NCI-H524 treated with DMSO at 0.1 percent for 48 hours (cell line): ENCODE measurements around the gene CDH24.

Experiments used
- DNase-seq: peaks from one replicate; lab custom pipeline; 2025; lab: John Stamatoyannopoulos, UW

CDH24 gene

DNA sequence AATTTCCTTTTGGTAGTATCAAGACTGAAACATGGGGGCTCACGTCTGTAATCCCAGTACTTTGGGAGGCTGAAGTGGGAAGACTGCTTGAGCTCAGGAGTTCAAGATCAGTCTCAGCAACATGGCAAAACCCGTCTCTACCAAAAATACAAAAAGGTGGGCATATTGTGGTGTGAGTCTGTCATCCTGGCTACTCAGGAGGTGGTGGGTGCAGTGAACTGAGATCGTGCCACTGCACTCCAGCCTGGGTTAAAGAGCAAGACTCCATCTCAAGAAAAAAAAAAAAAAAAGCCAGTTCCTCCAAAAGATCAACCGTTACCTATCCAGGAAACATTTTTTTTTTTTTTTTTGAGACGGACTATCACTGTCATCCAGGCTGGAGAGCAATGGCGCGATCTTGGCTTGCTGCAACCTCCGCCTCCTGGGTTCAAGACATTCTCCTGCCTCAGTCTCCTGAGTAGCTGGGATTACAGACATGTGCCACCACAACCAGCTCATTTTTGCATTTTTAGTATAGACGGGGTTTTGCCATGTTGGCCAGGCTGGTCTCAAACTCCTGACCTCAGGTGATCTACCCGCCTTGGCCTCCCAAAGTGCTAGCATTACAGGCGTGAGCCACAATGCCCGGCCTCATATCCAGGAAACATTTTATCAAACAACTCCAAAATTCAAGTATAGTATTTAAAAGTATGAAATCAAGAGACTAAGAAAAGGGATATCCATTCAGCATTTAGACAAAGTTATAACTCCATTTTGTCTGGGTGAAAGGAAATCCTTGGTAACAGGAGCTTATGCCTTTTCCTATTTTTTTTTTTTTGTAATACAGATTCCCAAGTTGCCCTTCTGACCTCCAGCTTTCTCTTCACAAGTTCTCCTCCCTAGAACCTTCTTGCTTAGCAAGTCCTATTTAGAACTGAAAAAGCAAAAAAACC lies 34.2 kb upstream of the CDH24 start:
- no peak for DNase-seq

DNA sequence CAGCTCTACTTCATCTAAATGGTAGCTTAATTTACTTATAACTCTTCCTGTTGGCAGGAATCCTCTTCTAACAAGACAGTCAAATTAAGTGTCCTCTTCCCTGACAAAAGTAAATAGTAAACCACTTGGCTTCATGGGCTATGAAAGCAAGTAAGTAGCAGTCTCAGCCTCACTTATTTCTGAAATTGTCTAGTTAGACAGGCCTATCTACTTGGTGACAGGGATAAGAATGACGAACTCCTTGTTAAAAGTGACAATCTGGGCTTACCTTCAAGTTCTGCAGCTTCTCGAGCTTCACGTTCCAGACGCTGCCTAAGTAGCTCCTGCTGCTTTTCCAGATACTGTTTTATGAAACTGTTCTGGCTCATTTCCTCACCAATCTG lies 32.9 kb upstream of the CDH24 start:
- DNase-seq = no peak

DNA sequence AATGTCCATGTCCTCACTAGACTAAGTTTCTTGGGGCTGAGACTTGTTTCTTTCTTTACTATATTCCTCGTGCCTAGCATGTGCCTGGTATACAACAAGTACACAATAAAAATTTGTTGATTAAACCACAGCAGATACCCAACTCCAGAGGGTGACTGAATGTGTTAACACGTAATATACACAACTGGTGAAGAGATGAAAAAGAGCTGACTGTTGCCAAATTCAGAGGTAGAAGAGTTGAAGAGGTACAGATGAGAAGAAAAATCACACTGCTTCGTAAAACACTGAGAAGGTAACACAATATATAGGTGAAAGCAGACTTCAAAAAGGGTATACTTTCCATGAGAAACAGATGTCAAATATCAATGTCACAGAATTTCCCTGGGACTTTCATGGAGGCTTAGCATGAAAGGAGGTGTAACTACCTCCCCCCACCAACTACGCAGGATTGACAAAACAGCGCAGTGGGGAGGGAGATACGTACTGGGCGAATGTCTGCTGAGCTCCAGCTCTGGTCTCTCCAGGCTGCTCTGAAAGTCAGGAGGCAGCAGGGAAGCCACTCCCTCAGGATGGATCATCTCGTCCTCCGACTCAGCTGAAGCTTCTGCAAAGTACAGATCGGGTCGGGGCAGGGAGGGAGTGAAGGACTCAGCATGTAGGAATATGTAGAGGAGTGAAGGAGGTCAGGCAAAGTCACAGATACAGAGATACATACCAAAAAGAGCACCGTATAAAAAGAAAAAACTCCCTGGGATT lies 32.4 kb upstream of the CDH24 start:
- no peak for DNase-seq

DNA sequence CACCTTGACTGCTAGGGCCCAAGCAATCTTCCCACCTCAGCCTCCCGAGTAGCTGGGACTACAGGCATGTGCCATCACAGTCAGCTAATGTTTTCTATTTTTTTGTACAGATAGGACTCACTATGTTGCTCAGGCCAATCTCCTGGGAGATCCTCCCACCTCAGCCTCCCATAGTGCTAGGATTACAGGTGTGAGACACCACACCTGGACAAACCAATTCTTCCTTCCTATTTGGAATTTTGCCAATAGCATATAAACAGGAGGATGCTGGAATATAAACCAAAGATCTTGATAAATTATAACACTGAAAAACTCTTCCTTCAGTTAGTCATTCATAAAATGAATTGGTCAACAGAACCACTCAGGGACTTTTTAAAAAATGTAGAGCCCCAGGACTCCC lies 29.2 kb upstream of the CDH24 start:
- no peak for DNase-seq

DNA sequence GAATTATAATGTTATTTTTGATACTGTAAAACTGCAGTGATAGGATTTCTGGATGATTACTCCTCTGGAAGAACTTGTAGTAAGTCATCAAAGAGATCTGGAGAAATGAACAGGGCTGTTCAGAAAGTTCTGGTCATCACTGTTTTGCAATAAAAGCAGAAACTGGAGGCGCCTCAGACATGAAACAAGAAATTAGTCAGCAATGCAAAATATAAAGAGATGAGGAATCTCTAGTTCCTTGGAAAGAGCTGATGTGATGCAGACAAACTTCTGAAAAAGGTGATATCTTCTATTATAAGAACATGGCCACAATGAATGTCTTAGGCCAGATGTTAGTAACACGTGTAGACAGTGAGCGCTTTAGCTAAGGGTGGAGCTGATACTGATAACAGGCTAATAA lies 28.1 kb upstream of the CDH24 start:
- DNase-seq = no peak

DNA sequence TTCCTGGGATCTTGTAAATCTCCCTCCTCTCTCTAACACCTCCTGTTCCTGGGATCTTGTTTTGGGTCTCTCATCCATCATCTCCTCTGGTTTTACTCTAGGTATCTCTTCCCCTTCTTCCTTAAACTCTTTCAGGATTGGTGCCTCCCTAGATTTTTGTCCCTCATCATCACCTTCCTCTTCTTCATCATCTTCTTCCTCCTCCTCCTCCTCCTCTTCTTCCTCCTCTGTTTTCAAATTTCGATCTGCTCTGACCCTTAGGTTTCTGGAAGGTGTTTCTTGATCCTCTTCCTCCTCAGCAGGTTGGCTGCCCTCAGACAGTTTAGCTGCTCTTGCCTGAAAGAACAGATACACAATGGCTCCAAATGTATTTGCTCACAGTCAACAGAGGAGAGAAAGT lies 23.2 kb upstream of the CDH24 start:
- no peak for DNase-seq

DNA sequence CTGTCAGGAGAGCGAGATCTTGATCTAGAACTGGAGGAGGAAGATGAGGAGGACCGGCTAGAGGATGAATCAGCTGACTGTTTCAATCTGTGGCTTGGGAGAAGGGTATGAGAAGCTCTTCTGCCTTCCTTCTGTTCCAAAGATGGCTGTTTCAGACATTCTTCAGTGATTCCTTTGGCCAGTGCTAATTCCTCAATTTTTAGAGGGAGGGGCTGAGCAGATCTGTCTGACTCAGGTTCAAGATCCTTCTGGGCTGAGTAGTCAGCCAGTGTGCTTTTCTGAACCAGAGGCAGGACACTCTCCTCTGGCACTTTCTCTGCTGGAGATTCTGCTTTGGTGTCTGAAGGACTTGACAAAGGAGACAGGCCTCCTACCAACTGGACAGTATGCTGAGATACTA lies 22.4 kb upstream of the CDH24 start:
- DNase-seq = no peak

DNA sequence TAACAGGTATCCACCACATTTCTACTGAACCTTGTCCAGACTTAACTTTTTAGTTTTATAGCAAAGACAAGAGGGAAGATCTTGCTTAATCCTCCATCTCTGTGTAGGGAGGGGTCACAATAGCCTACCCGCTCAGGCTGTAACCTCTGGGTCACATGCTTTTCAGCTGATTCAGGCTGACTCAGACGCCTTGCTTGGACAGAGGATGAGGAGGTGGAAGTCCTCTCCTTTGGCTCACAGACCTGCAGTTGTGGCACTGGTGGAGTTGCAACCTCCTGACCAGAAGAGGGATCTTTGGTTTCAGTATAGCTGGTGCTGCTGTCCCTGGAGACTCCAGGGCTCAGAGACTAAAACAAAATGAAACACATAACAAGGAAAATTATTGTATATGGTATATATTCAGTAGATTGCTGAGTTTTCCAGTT lies 21.4 kb upstream of the CDH24 start:
- no peak for DNase-seq

DNA sequence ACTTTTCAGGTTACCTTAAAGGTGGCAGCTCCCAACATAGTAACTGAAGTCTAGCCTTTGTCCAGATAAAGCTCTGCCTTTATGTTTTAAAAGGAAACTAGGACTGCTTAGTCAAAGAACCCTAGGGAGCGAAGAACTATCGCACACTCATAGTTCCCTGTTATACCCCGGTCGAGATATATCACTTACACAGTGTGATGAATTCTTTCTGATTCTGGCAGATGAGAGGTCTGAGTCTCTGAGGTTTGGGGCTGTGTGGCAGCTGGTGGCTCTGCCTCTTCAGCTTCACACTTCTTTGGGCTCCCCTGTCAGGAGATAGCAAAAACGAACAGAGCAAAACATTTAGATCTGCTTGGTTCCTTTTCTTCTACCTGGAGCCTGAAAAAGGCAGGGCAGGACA lies 20.6 kb upstream of the CDH24 start:
- no peak for DNase-seq

DNA sequence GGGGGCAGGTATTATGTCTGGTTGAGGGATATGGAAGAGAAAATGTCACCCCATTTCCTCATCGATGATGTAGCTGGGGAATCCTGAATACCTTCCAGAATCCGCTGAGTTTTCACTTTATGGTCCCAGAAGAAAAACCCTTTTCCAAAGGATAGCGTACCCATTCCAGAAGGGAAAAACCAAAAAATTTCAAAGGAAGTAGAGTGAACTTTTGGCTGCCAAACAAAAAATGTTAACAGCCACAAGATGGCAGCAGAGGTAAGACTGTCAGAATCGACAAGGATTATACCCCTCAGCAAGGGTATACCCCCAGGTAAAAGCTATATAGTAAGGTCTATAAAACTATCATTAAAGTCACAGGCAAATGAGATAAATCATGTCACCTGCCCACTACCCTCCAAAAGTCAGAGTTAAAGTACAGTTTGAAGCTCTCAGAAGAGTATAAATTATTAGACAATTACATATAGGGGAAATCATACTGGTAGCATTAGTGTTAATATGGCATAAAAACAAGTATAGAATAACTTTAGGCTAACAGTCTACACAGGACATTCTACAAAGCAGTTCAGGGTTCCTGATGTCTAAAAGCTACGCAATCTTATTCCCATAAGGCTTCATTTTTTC lies 19.6 kb upstream of the CDH24 start:
- no peak for DNase-seq

DNA sequence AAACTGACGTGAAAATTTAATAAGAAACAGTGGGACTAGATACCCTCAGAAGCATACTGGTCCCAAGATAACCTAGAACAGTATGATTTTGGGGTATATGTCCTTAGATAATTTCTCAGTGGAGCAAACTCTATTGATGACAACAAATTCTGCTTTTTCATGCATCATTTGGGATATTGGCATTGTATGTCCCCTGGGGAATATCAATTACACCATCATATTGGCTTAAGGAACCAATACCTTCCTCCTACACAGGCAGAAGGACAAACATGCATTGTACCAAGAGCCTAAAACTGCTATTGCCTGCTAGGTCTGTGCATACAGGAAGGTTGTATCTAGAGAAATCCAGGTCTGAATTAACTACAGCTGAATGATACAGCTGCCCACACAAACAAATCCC lies 17.6 kb upstream of the CDH24 start:
- DNase-seq = no peak

DNA sequence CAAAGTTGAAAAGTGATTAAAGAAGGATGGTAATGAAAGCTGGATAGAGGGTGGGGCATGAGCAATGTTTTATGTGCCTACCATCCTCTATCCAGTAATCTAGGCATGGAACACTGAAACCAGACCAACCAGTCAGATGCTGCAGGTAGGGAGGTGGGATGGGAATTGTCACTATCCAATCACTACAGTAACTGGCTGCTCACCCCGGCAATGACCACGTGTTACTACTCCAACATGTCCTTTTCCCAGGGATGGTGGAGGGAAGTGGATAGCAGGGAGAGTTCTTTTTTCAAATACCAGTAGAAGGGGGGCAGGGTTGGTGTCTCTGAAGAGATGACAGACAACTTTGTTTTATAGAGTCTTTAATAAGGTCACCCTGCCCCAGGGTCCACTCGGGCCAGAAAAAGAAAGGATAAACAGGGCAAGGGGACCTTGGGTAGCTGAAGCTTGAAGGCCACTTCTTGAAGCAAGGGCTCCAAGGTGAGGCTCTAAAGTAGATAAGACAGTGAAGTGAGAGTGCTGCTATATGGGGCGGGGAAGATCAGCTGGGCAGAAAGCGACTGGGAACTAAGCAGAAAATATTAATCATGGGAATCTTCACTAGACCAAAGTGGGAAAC lies 14.7 kb upstream of the CDH24 start:
- no peak for DNase-seq

DNA sequence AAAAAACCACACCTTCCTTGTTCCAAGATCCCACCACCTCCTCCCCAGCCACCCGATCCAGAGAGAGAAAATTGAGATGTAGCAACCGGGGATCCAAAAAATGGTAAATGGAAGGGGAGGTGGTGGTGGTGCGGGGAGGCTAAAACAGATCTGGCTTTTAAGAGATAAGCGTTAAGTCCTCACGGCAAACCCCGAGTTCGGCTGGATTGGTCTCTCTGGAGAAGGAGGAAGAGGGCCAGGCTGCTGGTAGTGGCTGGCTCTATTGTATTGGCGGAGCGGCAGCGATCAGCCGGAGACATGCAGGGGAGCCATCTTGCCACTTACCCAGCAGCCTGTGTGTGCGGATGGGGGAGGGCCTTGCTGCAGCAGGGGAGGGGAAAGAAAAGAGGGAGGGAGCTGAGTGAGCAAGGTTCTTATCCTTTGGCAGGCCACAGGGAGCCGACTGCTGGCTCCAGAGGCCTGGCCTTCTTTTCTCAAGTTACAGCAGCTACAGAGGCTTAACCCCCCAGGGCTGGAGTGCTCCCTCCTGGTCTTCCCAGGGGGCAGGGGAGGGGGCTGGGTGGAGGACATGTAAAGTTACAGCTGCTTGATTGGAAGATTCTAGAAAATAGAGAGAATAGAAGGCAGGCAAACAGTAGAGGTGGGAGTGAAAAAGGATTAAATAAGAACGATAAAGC lies 14.1 kb upstream of the CDH24 start:
- no peak for DNase-seq

DNA sequence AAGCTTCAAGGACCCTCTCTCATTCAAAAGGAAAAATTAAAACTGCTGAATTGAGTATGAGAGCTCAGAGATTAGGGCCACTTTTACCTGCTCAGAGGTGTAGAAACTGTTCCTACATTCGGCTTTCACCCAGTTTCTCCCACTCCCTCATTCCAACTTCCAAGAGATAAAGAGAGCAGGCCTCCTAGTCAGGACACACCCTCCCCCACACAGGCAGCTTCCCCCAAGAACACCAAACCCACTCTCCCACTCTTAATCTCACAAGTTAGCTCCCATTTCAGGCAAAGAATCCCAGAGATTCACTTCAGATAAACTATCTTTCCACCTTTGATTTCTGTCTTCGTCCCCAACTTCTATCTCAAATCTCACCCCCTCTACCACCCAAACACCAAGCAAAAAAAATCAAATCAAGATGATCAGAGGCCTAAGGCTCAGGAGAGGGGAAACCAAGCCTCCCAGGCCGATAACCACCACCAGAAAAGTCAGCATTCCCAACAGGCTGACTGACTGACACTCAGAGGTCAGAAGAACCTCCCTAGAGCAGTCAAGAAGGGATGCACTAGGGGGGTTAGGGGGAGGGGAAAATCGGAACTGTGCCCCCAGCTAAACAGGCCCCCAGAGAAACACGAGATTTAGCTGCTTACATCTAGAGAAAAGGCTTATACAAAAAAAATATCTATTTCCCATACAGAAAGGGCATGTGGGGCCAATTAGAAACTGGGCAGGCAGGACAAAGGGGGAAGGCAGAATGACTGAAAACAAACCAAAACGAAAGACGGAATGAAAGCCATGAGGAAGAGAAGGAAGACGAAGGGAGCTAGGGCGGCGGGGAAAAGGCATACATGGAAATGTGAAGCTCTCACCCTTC lies 13.2 kb upstream of the CDH24 start:
- DNase-seq = no peak

DNA sequence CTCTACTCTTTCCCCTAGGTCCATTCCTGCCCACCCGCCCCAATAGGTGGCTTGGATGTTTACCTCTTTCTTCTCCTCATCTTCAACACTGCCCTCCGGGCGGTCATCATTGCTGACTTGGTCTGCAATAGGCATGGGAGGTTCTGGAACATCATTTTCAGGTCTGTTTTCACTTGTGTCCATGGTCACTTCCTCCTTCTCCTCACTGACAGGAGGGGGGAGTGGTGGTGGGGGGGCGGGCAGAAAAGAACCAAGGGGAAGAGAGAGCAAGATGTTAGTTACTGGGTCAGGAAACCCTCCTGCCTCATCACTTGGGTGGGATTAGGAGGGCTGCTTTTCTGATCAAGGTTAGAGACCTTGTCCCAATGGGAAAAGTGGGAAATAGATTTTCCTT lies 12.1 kb upstream of the CDH24 start:
- no peak for DNase-seq

DNA sequence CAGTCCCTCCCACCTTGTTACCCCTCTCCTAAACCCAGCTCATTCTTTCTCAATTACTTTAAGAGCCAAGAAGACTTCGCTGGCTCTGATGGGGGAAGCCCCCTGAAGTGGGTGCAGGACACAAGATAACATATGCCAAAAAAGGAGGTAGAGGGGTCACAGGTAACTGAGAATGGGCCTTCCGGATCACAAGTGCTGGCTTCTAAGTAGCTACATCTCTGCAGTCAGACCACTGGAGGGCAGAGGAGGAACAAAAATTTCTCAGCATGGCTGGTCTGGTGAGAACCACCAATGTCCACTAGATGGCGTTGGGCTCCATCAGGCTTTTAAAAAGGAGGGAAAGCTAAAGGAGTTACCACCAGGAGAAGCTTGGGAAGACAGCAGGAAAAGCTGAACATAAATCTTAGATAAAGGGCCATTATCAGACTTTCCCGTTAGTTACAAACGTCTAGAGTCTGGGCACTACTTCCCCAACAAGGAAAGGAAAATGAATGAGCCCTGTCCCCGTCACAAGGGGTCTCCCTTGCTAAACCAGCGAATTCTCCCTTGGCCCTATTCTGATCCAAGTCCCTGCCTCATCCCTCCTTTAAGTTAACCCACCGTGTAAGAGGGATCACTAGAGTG lies 11.6 kb upstream of the CDH24 start:
- DNase-seq = no peak

DNA sequence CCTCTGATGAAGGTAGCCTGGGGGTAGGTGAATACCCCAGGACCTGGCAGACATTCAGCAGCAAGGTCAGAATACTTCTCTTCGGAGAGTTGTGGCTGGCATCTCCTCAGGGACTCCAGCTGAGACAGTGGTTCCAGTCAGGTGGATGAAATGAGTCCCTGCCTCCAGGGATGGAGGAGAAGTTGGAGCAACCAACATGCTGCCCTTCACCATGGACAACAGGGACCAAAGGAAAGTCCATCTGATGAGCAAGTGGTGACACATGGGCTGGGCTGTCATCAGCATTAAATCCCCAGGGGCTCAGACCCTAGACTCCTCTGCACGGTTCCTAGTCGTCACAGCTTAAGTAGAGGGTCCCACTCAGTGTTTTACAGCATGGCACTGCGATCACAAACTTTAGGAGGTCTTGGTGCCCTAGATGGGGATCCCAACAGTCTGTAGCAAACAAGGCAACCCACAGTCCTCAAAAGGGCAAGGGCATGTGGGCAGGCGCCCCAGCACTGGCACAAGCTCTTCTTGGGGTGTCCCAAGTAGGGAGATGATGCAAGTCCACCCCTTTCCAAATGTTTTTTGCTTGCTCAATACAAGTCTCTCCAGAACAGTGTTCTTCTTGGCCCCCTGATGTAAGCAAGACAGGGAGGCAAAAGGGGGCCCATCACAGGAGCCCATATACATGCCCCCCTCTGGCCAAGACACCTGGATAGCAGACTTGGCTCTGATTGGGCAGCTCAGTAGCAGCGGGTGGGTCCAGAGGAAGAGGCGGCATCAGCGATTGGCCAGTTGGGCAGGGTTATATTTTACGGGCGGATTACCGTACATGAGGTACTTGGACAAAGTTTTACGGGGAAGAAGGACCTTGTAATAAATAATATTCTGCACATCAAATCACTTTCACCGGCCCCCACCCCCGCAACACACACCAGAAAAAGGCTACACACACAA lies 10.8 kb upstream of the CDH24 start:
- no peak for DNase-seq

DNA sequence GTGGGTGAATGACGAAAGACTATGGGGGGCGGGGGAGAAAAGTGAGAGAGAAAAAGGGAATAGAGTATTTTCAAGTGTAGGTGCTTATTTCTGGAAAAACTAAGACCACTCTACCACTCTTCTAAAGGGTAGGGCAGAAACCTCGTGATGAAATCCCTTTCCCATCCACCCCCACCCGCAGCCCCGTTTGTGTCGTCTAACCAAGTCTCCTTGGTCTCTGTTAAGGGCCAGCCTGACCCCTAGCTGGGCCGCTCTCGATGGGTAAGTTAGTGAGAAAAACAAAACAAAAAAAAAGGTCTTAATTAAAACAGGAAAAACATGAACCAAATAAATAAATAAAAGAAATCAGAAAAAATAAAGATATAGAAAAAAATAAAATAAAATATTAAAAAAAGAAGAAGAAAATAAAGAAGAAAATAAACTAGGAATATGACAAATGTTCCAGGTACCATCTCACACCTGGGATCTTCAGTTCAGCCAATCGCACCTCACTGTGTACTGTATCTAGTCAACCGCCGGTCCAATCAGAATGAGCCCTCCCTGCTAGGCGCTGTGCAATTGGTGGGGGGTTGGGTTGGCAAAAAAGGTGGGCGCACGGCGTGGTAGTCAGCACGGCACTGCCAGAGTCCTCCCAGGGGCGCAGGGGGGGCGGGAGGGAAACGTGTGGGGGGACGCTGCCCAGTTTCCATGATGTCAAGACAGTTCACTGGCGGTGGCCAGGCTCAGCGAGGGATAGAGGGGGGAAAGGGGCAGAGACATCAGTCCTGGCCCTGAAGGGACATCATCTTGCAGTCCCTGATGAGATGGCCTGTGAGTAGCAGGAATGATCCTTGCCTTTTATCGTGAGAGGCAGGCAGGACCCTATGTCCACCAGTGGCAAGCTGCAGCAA lies 9.8 kb upstream of the CDH24 start:
- DNase-seq = no peak
